Hematopoietic multipotent progenitor cell treated with erythropoietin and hydrocortisone succinate and interleukin-3 and kit ligand, for 4 days (in vitro differentiated cells): ENCODE results near the gene TPD52L2.

ENCODE experiments used
- DNase-seq: peaks from one replicate; pipeline ENCODE4 v3.0.0-alpha.2; 2015

The TPD52L2 gene

GRCh38 chr20:63864978-63865640 is at the start of gene TPD52L2:
TPD52L2 (plus strand) TSS chr20:63865270; CDS start chr20:63865366, 96 bp downstream.
- peak; percentile 99 for DNase-seq

GRCh38 chr20:63815615-63816253 is 49.3 kb upstream of the TPD52L2 start:
- DNase-seq, result no peak

GRCh38 chr20:63819224-63819921 is 45.7 kb upstream of the TPD52L2 start:
- DNase-seq, result no peak

- no peak for DNase-seq
These were observed 43.3 kb upstream of the TPD52L2 start for GRCh38 chr20:63821811-63822210.

GRCh38 chr20:63822276-63822696 is 42.8 kb upstream of the TPD52L2 start:
- DNase-seq, result no peak

GRCh38 chr20:63823691-63824311 is 41.3 kb upstream of the TPD52L2 start:
- DNase-seq, result no peak

GRCh38 chr20:63825331-63826118 is 39.5 kb upstream of the TPD52L2 start:
- no peak for DNase-seq

- DNase-seq, result no peak
These were observed 38.3 kb upstream of the TPD52L2 start for GRCh38 chr20:63826753-63827152.

GRCh38 chr20:63828124-63828523 is 36.9 kb upstream of the TPD52L2 start:
- no peak for DNase-seq

GRCh38 chr20:63828545-63828944 is 36.5 kb upstream of the TPD52L2 start:
- DNase-seq, result no peak

- DNase-seq, result no peak
These were observed 36.1 kb upstream of the TPD52L2 start for GRCh38 chr20:63828951-63829350.

GRCh38 chr20:63829603-63829944 is 35.5 kb upstream of the TPD52L2 start:
- DNase-seq, result no peak

- DNase-seq, result no peak
These were observed 34.9 kb upstream of the TPD52L2 start for GRCh38 chr20:63829945-63830835.

GRCh38 chr20:63830841-63831588 is 34.1 kb upstream of the TPD52L2 start, which contains the start of gene ZBTB46:
ZBTB46 (minus strand) TSS chr20:63831264; CDS start chr20:63790757, 40,507 bp downstream.
- peak; percentile 68 for DNase-seq

GRCh38 chr20:63831646-63831992 is 33.5 kb upstream of the TPD52L2 start:
- DNase-seq, result no peak

GRCh38 chr20:63831993-63832686 is 32.9 kb upstream of the TPD52L2 start:
- no peak for DNase-seq

GRCh38 chr20:63833776-63834490 is 31.1 kb upstream of the TPD52L2 start:
- DNase-seq, result no peak

- DNase-seq, result no peak
These were observed 30.6 kb upstream of the TPD52L2 start for GRCh38 chr20:63834491-63834880.

- DNase-seq, result peak; percentile 73
These were observed 29.8 kb upstream of the TPD52L2 start for GRCh38 chr20:63835021-63835858.
